GM12892 (cell line): ENCODE results near the gene HMGXB3.

ENCODE experiments used
- POLR2A ChIP-seq: IDR thresholded peaks from 2 replicates; pipeline ENCODE4 v1.6.1; 2011; ENCODE audit warnings: low read depth, low read length, control low read depth
- TAF1 ChIP-seq: IDR thresholded peaks from 2 replicates; pipeline ENCODE4 v1.6.1; 2011; ENCODE audit warnings: low read depth, mild to moderate bottlenecking, control low read depth, low read length, borderline replicate concordance

- TF ChIP-seq POLR2A (no peak), TAF1 (no peak)
Observed at GRCh38 chr5:149975409-149975808, 25.1 kb upstream of the HMGXB3 start.
